Panc1 (cell line): Measurements from ENCODE around the gene PXT1.

Experiments used
- POLR2AphosphoS5 ChIP-seq: IDR thresholded peaks from 2 replicates; pipeline ENCODE4 v1.6.1; 2012; ENCODE audit warnings: mild to moderate bottlenecking, low read depth, low read length, moderate library complexity
- SIN3A ChIP-seq: IDR thresholded peaks from 2 replicates; pipeline ENCODE4 v1.6.1; 2012; ENCODE audit warnings: low read depth, mild to moderate bottlenecking, low read length, moderate library complexity, borderline replicate concordance; ENCODE audit not compliant: insufficient read depth
- TF ChIP-seq, protein P1 (sequence below): fragments of 450-650 bp; IDR thresholded peaks from 2 replicates; pipeline ENCODE4 v1.5.1; 2017; ENCODE audit warnings: mild to moderate bottlenecking

DNA sequence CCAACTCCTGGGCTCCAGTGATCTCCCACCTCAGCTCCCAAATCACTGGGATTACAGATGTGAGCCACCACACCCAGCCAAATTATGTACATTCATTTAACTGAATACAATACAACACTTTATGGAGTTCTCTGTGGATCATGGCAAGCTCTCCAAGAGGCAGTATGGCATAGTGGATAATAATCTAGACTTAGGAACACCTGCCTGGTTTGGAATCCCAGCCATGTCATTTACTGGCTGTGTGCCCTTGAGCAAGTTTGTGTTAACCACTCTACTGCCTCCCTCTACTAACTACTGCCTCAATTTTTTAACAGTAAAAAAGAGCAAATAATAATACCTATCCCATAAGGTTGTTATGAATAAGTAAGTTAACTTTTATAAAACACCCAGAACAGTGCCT is 53.3 kb downstream of the PXT1 start:
- TF ChIP-seq, protein P1, sequence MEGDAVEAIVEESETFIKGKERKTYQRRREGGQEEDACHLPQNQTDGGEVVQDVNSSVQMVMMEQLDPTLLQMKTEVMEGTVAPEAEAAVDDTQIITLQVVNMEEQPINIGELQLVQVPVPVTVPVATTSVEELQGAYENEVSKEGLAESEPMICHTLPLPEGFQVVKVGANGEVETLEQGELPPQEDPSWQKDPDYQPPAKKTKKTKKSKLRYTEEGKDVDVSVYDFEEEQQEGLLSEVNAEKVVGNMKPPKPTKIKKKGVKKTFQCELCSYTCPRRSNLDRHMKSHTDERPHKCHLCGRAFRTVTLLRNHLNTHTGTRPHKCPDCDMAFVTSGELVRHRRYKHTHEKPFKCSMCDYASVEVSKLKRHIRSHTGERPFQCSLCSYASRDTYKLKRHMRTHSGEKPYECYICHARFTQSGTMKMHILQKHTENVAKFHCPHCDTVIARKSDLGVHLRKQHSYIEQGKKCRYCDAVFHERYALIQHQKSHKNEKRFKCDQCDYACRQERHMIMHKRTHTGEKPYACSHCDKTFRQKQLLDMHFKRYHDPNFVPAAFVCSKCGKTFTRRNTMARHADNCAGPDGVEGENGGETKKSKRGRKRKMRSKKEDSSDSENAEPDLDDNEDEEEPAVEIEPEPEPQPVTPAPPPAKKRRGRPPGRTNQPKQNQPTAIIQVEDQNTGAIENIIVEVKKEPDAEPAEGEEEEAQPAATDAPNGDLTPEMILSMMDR = no peak
- TF ChIP-seq POLR2AphosphoS5 (no peak), SIN3A (no peak)
